OCI-LY3 (cell line): Measurements from ENCODE around the gene ATP1A1.

Source experiments
- EZH2phosphoT487 ChIP-seq: fragments of 200-600 bp; shearing (Covaris generic); IDR thresholded peaks from 2 replicates; pipeline ENCODE4 v1.6.1; 2018; ENCODE audit warnings: antibody characterized with exemption, mixed run types, low read depth
- TF ChIP-seq, protein P1 (sequence below): fragments of 200-600, 300-600 bp; sonication (generic); IDR thresholded peaks from 2 replicates; pipeline ENCODE4 v1.5.1; 2014; ENCODE audit warnings: antibody characterized with exemption, low read length, low read depth

GRCh38 chr1:116376729-116377086, 3.7 kb downstream of the ATP1A1 start:
- TF ChIP-seq, protein P1, sequence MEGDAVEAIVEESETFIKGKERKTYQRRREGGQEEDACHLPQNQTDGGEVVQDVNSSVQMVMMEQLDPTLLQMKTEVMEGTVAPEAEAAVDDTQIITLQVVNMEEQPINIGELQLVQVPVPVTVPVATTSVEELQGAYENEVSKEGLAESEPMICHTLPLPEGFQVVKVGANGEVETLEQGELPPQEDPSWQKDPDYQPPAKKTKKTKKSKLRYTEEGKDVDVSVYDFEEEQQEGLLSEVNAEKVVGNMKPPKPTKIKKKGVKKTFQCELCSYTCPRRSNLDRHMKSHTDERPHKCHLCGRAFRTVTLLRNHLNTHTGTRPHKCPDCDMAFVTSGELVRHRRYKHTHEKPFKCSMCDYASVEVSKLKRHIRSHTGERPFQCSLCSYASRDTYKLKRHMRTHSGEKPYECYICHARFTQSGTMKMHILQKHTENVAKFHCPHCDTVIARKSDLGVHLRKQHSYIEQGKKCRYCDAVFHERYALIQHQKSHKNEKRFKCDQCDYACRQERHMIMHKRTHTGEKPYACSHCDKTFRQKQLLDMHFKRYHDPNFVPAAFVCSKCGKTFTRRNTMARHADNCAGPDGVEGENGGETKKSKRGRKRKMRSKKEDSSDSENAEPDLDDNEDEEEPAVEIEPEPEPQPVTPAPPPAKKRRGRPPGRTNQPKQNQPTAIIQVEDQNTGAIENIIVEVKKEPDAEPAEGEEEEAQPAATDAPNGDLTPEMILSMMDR: no peak
- TF ChIP-seq EZH2phosphoT487: no peak
